ENCODE data around the gene PRRX1.

The PRRX1 gene

DNA sequence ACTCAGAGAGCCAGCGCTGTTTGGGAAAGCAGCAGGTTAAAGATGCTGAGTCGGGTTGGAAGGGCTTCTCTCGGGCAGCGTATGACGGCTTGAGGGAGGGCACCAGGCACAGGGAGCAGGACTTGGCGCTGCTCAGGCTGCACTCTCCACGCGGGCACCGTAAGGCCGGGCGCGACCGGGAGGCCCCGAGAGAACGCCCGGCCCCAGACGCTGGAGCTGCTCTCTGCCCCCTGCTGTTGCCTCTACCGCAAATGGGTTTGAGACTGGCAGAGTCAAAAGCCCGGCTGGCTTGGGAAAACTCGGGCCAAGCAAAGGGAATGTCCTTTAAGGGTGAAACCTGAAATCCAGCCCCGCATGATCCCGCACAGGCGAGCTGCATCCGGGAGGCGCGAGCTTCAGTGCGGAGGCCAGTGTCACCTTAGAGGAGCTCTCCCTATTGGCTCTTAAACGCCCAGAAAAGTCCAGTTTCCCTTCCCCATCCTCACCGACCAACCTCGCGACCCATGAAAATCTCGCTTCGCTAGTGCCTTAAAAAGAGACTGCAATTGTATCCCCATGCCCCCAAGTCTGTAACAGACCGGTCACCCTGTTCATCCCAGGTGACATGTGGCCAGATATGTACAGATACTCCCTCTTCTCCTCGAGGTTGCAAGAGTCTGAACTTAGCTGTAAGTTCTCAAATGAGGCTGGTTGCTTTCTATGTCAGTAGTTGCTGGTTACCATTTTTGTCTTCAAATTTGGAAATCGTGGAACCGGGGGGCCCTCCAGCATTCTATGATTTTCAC lies 1.1 kb downstream of the PRRX1 start:
- no peak for DNase-seq (ENCODE audit: low spot score)

DNA sequence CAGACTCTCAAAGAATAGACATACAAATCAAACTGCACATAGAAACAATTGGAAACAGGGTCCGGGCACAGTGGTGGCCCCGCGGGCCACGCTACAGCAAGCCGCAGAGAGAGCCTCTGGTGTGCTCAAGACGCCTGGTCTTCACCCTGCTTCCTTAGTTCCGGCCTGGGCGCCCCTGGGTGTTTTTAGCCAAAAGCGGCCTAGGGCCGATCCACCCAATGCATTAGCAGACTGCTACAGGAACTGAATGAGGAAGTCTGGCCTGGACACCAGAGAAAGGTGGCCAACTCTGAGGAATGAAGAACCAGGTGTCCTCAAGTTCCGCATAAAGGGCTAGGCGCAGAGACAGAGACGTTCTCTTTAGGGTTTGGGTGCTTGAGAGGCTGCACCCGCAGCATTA lies 1.7 kb downstream of the PRRX1 start:
- no peak for DNase-seq (ENCODE audit: low spot score)

DNA sequence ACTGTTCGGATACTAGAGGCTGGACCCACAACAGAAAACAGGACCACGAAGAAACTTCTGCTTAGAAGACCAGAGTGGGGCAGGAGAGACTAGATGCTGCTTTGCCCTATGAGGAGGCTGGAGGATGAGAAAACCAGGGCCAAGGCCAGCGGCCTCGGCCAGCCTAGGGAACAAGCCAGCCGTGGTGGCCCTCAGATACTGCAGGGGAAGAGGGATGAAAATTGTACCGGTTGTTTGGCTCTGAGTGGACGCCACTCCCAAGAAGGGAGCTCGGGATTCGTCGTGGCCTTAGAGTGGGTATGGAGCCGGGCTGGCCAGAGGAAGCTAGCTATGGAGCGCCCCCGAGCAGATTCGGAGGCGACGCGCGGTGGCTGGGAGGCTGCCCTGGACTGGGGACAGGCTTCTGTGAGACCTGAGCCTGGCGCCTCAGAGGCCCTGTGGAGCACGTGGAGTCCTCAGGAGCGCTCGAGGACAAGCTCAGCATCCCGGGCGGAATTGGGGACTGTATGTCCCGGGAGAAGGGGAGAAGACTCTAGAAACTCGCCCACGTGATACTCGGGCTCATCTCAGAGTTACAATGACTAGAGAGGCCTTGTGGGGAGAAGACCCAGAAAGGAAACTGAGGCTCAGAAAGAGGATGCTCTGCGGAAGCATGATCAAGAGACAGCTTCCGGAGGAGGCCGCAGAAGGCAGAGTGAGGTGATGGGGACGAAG lies 2.8 kb downstream of the PRRX1 start:
- DNase-seq (ENCODE audit: low spot score): no peak

DNA sequence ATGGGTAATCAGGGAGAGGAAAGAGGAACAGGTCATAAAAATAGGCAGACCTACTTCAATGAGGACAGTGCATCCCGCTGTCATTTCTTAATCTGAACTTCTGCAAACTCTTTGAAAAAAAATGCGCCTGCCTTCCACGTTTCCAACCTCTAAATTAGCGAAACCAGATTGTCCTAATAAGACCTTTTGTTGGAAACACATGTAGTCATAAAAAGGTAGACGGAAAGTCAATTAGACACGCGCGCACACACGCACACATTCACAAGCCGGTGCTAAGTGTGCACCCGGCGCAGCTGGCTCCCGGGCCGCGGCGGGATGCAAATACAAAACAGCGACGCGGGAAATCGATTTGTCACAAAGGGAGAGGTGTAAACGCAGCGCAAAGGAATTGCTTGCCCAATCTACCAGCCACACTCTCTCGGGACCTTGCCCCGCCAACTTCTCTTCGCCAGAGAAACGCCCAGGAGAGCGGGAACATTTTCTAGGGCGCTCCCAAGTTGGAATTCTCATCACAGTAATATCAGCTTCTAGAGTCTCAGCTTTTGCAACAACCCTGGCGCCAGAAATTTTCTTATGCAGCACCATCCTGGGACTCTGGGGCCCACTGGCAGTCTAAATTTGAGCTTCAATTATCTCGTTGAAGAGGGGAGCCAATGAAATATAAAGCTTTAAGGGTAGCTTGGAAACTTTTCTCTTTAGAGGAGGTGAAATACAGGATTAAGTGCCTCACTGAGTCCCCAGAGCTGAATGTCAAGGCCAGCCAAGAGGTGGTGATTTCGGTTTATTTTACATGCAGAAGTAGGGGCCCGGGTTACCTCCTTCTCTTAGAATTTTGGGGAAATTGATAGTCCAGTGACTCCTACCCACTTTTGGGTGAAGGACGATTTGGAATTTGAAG lies 4.5 kb downstream of the PRRX1 start:
- no peak for DNase-seq (ENCODE audit: low spot score)

DNA sequence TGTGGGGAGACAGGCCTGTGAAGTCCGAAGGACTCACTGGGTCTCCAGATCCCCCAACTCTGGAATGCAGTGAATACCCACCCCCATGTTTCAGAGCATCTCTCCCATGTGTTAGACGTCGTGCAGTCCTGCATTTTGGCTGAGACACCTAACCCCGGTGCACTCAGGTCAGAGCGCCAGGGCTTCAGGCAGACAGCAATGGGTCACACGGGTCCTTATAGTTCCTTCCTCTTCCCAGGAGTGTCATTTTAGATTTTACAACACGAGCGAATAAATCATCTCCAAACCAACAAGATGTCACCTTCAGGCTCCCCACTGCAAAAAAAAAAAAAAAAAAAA lies 5.1 kb downstream of the PRRX1 start:
- DNase-seq (ENCODE audit: low spot score): no peak

DNA sequence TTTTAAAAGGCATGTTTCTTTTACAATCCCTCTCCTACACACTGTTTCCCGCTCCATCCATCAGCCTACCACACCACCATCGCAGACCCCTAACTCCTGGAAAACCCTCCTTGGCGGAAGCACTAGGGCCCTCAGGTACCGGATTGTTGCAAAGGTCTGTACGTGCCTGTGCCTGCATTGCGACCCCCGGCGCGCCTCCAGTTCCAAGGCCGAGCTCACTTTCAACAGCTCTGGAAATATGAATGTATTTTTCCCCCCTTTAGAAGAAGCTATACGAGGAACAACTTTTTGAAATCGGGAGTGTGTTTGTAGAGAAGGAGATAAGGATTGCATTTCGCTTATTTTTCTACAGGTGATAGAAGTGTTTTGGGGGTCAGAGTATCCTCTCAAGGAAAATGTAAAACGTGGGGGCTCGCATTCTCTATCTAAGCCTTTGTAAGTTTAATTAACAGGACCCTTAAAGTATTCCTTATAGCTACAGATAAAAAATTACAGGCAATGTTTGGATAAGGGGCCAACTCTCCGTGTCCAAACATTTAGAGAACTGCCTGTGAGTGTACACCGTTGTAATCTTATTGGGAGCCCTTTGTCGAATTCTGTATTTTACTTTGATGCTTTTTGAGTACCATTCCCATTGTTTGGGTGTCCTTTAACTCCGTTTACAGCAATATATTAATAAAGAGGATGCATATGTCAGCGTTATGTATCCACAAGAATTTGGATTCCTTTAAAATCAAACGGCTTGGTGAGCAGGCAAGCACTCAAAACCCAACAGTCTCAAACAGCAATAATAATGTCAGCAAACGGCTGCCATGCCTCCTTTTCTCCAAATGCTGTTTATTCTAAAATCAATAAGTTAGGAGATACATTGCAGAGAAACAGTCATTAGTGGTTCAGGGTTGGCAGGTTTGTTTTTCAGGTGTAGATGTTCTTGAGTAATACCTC lies 5.9 kb downstream of the PRRX1 start:
- no peak for DNase-seq (ENCODE audit: low spot score)

DNA sequence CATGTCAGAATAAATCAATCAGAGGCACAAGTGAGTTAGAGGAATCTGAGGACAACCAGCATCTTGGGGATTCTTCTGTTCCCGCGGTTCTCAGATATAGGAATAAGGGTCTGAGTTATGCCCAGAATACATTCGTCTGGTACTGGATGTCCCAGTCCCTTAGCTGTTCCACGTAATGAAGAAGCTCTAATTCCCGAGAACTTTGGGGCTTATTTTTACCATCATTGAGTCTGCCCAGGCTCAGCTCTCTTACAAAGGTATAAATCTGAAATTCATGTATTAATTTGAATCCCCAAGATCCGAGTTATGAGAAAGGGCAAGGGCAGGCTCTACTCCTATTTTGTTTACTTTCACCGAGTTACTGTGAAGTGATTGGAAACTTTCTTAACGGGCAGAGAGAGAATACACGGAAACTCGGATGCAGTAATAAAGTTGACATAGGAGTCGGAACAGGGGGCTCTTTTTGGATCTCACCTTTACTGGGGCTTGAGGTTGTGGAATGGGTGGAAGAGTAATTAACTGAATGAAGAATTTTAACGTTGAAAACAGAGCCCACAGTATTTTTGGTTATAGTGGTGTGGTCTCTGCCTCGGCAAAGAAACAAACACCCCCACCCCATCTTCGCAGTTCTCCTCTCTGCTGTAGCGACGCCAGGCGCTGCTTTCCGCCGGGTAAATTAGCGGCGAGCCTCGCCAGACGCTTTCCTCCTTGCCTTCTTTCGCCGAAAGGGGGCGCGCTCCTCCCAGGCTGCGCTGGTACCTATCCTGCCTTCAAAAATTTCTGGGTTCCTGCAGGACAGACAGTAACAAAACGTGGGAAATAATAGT lies 7.1 kb downstream of the PRRX1 start:
- no peak for DNase-seq (ENCODE audit: low spot score)

DNA sequence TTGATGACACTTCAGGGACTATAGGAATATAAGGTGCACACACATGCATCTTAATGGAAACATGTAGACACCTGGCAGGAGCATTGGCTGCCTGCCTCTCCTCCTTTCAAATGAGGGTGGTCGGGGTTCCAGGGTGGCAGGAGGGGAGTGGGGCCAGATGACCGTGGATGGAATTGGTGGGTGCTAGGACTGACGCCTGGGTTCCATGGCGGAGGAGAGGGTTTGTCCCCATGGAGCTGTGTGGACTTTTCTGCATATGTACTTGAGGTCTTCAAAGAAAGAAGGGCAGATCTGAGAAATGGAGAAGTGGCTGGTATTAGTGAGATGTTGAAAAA lies 7.7 kb downstream of the PRRX1 start:
- DNase-seq (ENCODE audit: low spot score): no peak

DNA sequence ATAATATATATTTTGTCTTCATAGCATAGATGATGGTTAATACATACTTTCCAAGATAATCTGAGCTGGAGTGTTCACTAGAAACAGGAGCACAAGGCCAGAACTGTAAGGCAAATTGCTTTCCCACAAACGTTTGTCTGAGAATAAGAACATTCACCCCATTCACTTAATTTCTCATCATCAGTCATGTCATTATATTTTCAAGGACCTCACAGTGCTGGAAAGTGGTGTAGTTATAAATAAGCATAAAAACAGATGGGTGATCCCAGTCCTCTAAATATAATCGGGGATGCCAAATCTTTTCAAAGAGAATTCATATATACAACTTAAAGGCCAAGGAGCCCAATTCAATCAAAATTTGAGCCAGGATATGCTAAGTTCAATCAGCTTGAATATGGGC lies 8.4 kb downstream of the PRRX1 start:
- DNase-seq (ENCODE audit: low spot score): no peak

DNA sequence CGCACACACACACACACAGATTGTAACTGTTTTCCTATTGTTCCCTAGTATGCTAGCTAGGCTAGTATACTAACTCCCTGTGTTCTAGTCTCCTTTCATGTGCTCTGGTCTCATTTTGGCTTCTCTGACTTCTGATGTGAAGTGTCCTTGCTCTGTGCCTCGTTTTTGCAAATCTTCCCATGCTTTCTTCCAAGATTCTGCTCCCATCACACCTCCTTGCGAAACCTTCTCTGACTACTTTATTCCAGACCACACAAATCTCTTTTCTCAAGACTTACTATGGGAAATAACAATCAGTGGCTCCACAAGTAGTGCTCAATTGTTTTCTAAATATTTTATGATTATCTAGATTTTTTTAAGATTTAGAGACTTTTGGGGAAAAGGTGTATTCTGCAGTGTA lies 10.3 kb downstream of the PRRX1 start:
- DNase-seq (ENCODE audit: low spot score): no peak

DNA sequence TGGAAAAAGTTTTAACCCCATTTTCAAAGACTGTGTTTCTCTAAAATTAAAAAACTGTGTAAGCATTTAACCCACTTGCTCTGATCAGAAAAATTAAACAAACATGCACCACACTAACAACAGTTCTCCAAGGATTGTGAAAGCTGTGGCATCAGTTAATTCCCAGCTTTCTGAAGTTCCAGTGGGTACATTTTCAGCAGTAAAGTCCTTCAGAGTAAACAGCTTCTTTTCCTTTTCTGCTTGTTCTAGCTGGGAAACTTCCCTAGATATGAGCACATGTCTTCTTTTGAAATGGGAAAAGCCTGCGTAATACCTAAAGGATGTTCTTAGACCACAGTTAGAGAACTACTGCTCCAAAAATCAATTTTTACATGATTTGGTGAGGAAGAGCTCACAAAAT lies 11.1 kb downstream of the PRRX1 start:
- no peak for DNase-seq (ENCODE audit: low spot score)

DNA sequence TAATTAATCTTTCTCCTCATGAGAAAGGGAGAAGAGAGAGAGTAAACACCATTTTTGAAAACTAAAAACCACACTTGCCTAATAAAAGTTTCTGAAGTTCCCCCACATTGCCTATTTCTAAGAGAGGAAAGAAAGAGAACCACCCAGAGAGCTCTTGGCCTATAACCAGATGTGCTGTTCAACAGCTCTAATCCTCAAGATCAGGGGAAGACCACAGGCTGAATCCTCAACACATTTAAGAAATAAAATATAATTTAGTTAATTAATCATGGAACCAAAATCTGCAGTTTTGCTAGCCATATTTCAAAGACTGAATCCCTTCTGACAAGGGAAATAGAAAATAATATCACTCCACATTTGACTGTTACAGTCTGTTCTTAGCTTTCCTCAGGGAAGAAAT lies 11.9 kb downstream of the PRRX1 start:
- no peak for DNase-seq (ENCODE audit: low spot score)

DNA sequence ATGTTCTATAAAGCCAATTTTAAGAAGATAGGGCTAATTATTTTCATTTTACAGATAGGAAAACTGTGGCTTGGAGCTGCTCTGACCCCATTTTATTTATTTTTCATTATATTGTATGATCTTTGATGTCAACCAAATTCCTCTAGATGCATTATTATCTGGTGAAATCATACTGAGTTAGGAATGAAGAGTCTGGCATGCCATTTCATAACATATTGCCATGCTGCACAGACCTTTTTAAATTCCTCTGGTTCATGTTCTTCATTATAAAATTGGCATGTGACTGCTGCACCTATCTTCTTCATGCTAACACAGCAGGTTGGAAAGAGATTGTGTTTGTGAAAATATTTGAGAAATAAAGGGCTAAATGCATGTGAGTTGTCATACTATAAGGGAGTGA lies 12.7 kb downstream of the PRRX1 start:
- no peak for DNase-seq (ENCODE audit: low spot score)

DNA sequence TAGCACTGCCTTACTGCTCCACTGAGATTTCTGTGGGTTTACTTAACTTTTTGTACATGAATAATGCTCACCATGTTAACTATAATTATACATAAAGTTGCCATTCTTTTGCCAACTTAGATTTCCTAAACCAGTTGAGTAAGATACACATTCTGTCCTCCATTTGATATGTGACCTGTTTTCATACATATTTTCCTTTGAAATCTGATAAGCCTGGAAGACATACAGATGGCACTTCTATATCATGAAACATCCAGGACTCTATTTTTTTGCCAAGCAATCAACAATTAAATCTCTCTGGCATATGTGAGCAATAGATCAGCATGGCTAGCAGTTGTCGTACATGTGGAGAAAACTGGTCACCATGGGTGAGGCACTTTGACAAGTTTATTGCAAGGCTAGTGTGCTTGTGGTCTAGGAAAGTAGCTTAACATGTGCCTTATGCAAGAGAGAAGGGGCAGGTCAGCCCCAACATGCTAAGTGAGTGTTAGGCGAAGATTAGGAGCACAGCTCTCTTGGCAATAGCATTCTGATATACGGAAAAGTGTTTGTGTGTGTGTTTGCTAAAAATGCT lies 14.2 kb downstream of the PRRX1 start:
- DNase-seq (ENCODE audit: low spot score): no peak

DNA sequence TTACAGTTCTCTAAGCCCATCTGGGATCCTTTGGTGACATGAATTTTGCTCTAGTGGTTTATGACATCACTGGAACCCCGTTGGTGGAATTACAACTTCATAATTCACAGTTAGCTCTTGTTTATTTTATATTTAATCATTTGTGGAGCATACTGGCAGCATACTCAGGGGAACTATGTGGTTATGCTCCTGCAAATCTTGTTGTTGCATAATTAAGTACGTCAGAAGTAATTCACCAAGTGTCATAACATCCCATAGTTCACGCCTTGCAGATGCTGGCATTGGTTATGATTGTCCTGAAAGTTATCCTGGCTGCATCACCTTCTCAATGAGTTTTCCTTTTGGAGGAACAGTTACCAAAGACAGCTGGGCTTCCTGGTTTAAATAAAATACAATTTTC lies 16.5 kb downstream of the PRRX1 start:
- DNase-seq (ENCODE audit: low spot score): no peak

DNA sequence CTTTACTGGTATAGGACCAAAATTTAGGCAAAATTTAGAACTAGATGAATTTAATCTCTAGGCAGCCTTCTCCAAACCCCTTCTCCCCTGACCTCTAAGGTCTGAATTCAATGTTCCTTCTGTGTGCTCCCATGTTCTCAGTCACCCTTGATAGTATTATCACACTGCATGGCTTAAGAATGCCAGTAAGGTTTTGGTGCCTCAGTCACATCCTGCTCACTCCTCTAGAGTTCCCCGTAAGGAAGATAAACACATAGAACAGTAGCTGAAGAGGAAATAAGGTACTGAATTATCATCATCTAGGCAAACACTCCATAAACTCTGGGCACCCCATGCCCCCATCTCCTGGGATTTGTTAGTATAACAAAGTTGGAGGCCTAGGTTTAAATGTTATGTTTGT lies 18.2 kb downstream of the PRRX1 start:
- no peak for DNase-seq (ENCODE audit: low spot score)

DNA sequence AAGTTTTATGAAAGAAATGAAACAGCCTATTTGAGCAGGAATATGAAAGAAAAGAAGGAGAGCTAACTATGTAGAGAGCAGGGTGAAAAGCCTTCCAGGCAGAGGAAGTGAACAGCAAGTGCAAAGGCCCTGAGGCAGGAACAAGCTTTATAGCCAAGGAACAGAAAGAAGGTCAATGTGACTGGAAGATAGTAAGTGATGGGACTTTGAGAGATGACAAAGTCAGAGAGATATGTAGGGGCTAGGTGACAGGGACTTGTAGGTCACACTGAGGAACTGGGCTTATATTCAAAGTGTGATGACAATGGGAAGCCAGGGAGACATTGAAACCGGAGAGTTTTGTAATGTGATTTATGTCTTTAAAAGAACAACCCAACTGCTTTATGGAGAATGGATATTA lies 18.9 kb downstream of the PRRX1 start:
- DNase-seq (ENCODE audit: low spot score): no peak

DNA sequence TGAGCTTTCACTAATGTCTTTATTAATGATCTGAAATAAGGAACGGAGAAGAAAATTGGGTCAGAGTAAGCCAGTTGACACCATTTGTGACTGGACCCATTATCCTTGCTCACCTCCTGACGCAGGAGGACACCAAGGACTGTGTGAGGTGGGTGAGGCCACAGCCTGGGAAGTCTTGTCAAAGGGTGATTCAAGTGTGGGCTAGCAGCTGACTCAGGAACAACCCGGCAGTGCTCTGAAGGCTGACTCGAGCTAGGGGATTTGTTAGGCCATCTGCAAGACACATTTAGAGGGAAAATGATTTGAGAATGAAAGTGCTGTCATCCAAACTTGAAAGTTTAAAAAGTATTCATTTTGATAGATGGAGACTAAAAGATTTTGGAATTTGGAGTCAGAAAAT lies 21.2 kb downstream of the PRRX1 start:
- no peak for DNase-seq (ENCODE audit: low spot score)

DNA sequence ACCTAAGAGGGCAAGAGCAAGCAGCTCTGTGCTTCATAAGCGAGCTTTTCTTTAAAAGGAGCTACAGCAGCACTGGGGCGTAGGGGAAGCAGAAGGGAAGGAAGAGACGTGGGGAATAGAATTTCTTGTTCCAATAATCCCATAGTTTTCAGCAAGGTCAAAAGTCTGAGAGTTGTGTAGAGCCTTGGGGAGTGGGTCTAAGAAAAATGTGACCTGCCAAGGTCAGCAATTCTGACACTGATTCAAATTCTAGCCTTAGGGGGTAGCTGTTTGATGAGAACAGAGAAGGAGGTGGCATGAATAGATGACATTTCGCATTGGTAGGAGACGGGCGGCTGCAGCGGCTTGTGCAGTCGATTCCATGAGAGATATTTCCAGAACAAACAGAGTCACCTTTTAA lies 22.4 kb downstream of the PRRX1 start:
- DNase-seq (ENCODE audit: low spot score): no peak

DNA sequence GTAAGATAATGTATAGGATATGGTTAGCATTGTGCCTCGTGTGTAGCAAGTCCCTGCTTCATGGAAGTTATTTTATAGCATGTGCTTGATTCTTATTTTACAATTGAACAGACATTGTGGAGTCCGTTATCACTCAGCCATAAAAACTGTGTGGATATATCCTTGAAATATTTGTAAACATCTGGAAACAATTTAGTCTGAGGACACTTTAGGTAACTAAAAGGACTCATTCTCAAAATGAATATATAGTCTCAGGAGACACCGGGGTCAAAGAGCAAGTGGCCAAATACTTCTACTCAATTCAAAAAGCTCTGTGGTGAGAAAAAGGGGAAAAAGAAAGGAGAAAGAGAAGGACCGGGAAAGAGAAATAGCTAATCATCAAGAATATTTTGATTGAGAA lies 23.7 kb downstream of the PRRX1 start:
- DNase-seq (ENCODE audit: low spot score): no peak

DNA sequence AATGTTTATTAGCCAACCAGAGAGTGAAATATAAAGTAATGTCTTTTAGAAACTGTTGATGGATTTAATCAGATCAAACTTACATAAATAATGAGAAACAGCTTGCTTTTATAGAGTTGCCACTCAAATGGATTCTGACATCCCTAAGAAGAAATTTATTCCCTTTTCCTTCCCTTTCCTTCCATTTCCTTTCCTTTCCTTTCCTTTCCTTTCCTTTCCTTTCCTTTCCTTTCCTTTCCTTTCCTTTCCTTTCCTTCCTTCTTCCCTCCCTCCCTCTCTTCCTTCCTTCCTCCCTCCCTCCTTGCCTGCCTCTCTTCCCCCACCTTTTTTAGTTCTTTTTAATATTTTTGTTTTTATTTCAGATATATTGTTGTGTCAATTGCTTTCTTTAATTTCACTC lies 27.3 kb downstream of the PRRX1 start:
- no peak for DNase-seq (ENCODE audit: low spot score)

All from germinal center (tissue), 1 donor.